ENCODE data around the gene GALNT6.

GALNT6 gene

DNA sequence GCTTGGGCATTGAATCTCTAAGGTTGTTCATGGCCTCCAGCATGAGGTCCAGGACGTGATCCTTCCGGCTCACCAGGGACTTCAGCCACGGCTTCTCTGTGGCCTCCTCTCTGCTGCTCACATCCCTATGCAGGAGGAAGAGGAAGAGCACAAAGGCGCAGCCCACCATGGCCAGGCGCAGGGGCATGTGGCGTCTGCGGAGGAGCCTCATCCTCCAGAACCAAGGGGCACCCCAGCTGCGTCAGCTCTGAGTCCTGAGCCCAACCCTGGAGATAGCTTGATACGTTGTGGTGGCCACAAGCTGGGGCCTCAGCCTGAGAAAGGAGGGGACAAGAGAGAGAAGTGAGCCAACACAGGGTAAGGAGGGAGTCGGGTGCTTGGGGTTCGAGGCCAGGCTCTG lies 11.6 kb downstream of the GALNT6 start:
- no peak for DNase-seq (ENCODE audit: low read depth)

DNA sequence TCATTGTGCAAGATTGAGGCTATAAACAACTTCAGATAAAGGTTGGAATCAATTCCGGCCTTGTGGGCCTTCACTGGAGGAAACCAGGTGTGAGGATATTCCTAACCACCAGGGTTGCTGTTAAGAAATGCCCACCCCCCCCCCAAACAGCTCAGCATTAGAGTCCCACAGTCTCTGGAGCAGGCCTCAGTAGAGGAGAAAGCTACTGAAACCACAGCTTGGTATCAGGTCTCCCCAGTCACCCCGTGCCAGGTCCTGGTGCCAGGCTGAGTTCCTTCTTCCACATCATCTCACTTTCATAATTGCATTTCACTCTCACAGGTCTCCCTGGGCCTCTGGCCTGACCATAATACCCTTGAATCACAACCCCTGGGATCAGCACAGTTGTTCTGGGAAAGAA lies 12.5 kb downstream of the GALNT6 start:
- no peak for DNase-seq (ENCODE audit: low read depth)

DNA sequence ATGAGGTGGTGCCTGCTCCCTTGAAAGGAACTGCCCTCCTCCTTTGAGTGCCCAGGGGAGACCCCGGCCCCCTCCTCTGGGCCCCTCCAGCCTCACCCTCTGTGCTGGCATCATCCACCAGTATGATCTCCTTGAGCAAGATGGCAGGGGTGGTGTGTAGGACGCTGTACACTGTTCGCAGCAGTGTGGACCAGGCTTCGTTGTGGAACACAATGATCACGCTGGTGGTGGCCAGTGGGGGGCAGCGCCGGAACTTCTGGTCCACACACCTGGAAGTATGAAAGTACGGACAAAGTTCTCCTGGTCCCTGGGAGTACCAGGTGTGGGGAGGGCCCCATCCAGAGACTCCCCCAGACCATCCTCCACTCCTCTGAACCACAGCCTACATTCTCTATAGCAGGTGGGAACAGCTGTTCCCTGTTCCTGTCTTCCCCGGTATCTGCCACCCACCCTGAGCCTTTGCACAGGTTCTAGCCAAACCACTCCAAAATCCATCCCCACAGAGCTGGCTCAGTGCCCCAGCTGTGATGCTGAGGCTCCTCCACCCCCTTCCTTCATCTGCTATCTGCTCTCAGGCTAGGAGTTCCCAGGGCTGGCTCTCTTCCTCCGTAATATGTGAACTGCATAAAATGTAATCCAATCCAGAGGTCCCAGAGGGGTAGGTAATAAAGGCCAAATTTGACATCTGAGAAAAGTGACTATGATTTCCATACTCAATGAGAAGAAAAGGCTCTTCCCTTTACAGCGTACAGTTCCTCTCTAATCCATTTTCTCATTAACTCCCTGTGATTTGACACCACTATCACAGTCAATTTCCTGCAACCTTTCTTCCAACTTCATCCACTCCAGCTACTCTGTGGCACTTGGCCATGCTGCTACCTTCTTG lies 13.9 kb downstream of the GALNT6 start:
- no peak for DNase-seq (ENCODE audit: low read depth)

DNA sequence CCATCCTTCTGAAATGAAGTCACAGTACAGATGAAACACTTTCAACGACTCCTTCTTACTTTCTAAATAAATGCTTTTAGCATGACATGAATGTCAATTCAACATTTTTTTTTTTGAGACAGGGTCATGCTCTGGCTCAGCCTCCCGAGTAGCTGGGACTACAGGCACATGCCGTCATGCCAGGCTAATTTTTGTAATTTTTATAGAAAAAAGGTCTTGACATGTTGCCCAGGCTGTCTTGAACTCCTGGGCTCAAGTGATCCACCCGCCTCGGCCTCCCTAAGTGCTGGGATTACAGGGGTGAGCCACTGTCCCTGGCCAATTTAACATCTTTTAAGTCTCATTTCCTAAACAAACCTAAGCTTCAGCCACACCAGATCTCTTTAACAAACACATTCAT lies 16.4 kb downstream of the GALNT6 start:
- DNase-seq (ENCODE audit: low read depth), result no peak

DNA sequence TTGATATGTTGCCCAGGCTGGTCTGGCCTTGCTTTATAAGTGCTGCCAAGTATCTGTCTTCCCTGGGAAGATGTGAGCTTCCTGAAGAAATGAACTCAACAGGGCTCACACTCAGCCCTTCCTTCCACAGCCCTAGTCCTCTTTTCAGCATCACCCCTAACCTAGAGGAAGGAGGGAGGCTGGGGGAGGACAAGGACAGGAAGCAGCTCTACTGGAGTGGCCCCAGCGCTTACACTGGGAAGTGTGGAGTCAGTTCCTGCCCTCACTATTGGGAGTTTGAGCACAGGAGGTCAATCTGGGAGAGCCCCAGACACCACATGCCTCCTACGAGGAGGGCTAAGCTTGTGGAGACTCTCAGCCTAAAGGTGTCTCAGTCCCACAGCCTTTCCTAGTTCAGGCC lies 16.8 kb downstream of the GALNT6 start:
- no peak for DNase-seq (ENCODE audit: low read depth)

DNA sequence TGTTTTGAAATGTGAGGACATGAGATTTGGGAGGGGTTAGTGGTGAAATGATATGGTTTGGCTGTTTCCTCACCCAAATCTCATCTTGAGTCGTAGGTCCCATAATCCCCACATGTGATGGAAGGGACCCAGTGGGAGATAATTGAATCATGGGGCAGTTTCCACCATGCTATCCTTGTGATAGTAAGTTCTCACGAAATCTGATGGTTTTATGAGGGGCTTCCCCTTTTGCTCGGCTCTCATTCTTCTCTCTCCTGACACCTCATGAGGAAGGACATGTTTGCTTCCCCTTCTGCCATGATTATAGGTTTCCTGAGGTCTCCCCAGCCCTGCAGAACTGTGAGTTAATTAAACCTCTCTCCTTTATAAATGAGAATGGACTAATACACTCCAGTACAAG lies 18.0 kb downstream of the GALNT6 start:
- DNase-seq (ENCODE audit: low read depth), result no peak

DNA sequence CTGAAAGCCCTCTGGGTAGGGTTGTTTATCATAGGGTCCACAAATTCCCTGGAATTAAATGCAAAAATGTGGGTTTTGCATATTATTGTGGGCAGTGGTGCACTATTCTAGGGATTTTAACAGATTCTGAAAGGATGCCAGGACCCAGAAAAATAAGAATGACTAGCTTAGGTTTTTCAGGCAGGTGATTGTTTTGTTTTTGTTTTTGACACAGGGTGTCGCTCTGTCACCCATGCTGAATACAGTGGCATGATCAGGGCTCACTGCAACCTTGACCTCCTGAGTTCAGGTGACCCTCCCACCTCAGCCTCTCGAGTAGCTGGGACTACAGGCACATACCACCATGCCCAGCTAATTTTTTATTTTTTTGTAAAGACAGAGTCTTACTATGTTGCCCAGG lies 19.2 kb downstream of the GALNT6 start:
- no peak for DNase-seq (ENCODE audit: low read depth)

DNA sequence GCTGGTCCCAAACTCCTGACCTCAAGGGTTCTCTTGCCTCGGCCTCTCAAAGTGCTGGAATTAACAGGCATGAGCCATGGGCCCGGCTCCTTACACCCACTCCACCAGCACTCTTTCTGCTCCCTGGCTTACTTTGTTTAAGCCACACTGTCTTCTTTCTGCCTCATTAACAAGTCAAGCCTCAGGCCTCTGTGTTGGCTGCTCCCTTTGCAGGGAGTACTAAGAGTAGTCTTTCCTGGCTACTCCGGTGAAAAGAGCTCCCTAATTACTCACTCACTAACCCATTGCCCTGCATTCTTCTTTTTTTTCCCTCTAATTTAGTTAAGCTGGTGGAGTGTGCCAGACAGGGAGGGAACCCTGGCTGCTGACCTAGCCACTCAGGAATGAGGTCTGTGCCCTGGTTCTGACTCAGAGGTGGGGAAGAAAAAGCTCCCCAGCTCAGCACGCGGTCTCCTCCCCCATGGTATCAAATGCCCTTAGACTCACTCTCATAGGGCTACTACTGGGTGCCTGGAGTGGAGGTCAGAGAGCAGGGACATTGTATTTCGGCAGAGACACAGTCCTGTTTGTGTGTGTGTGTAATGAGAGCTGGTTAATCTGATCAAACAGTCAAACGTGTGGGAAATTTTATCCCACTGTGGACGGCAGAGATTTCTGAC lies 19.8 kb downstream of the GALNT6 start:
- DNase-seq (ENCODE audit: low read depth), result peak; percentile 91

DNA sequence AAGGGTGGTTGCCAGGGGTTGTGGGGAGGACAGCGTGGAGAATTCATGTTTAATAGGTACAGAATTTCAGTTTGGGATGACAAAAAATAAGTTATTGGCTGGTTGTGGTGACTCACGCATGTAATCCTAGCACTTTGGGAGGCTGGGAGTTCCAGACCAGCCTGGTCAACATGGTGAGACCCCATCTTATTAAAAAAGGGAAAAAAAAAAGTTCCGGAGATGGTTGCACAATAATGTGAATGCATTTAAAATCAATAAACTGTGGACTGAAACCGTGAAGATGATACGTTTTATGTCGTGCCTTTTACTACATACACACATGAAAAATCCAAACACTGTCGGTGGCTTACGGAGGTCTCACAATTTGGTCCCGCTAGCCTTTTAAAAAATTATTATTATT lies 20.5 kb downstream of the GALNT6 start:
- no peak for DNase-seq (ENCODE audit: low read depth)

DNA sequence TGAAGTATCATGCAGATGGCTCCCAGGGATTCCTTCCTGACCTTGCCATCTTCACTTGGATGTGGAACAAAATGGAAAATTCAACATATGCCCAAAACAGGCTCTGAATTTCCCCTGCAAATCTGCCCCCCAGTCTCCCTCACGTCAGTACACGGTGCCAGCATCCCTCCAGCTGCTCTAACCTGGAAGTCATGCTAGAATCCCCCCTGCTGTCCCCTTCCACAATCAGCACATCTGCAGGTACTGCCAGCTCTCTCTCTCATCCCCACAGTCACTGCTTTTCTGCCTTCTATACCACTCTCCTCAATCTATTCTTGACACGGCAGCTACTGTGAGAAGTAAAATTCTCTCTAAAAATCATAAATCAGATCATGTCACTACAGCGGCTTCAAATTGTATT lies 21.6 kb downstream of the GALNT6 start:
- DNase-seq (ENCODE audit: low read depth), result no peak

DNA sequence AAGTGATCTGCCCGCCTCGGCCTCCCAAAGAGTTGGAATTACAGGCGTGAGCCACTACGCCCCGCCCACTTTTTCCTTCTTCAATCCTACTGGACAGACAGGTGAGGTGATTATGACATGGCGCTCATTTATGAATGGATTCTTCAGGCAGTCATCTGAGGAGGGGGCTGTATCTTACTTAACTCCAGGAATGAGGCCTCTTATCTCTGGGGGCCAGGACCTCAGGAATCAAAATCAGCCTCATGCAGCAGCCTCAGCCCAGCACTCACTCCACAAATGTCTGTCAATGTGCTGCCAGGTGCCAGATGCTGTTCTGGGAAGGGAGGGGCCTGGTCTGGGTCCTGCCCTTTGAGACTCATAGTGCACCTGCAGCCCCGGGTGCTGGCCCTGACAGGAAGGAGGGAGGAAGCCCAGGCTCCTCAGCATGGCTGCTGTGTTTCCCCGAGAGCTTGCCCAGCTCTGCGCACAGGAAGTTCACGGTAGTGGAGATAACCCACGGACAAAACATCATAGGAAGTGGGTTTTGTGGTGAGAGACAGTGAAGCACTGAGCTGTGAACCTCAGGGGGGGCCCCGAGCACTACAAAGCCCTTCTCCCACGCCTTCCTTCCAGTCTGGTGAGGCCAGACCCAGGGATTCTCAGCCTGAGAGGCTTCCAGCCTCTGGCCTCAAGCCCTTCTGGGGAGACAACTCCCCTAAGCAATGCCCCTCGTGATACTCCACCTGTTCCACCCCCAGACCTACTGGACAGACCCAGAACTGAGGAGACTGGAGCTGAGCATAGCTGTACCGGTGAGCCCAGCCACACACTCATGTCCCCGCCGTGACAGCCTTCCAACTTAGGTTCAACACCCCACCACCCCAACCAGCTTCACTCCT lies 22.3 kb downstream of the GALNT6 start:
- DNase-seq (ENCODE audit: low read depth), result no peak

DNA sequence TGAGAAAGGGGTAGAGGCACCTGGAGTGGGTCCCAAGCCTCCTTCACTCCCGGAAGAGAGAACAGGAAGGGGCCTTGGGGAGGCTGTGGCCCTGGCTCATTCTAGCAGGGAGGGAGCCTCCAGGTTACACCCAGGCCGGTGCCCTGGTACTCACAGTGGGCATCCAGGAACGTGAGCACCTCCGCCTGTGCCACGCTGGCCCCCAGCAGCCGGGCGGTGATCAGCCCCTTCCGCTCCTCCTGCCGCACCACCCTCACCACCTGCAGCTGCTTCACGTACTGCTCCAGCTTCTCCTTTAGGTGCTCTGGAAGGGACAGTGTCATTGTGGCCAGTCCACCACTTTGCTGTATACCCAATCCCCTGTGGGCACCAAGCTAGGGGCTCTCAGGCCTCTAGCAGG lies 25.9 kb downstream of the GALNT6 start:
- DNase-seq (ENCODE audit: low read depth), result no peak

DNA sequence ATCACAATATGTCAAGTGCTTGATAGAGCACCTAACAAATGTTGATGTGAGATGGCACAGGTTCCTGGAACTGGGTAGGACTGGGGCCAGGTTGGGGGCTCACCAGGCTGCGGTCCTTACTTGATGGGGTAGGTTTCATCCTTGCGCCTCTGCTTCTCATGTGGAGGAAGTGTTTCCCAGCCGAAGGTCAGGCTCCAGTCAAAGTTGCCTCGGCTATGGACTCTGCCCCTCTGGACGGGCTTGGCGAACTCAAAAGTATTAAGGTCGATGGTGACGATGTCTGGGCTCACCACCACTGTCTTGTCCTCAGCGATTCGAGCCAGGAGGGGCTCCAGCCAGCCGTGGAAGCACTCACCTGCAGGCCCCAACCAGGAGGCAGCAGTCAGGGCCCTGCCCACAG lies 27.2 kb downstream of the GALNT6 start:
- DNase-seq (ENCODE audit: low read depth), result no peak

DNA sequence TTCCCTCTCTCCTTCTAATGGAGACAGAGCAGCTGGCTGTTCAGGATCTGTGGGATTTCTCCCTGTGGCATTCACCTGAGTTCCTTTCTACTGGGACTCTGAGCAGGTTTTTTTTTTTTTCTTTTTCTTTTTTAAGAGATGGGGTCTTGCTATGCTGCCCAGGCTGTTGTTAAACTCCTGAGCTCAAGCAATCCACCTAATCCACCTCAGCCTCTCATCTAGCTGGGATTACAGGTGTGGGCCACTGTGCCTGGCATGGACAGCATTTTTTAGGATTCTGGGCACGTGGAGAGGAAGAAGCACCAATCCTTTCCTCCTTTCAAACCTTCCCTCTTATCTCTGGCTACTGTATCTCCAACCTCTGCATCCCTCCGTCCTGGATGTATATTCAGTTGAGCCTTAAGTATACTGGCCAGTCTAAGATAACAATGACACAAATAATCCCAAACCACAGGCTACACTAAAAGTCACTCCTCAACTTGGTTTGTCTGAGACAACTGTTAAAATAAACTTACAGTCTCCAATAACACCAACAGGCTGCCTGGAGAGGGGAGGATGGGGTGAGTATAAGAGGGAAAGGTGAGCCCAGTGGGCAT lies 28.4 kb downstream of the GALNT6 start:
- DNase-seq (ENCODE audit: low read depth), result no peak

DNA sequence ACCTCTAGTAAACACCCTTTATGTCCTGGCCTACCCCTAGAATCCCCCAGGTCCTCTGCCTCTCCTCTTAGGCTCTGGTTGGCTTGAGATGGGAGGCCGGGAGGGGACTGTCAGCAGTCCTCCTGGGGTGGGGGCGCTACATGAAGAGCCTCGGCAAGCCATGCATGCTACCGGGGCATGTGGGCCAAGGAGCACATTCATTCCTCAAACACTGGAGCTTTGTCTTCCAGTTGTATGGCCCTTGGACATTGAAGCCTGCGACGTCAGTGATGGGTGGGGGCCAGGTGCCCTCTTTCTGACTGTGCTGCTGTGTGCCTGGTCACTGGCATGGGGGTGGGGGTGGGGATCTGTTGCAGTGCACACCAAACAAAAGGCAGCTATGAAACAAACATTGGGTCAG lies 28.9 kb downstream of the GALNT6 start:
- no peak for DNase-seq (ENCODE audit: low read depth)

DNA sequence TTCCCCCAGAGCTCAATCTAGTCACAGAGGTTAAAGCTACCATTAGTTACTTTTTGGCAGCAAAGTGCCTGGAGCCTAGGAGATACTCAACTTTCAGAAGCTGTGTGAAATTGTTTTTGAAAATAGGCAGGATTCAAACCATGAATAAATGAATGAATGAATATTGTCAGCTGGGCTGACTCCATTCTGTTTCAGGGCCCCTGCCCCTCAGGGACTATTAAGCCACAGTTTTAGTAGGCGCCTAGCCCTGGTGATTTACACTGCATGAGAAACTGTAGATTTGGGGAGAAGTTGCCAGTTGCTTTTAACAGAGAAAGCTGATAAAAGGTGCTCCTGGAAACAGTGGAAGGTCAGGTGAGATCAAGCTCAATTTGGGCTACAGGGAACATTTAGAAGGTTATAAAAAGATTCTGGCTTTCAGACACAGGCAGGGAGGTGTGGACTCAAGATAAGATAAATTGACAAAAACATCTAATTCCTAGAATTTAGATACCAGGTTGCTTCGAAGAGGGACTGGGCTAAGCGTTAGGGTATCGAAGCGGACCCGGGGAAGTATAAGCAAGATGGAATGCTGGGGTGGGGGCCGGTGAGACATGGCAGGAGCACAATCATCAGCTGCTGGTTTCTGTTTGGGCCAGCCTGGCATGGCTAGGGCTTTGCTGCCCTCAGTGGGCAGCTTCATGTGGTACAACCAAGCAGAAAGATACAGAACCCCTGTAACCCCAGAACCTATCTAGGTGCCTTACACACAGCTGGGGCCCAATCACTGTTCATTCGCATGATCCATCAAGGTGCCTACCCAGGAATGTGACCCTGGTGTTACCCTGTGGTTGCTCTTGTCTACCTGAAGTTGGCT lies 29.8 kb downstream of the GALNT6 start:
- no peak for DNase-seq (ENCODE audit: low read depth)

DNA sequence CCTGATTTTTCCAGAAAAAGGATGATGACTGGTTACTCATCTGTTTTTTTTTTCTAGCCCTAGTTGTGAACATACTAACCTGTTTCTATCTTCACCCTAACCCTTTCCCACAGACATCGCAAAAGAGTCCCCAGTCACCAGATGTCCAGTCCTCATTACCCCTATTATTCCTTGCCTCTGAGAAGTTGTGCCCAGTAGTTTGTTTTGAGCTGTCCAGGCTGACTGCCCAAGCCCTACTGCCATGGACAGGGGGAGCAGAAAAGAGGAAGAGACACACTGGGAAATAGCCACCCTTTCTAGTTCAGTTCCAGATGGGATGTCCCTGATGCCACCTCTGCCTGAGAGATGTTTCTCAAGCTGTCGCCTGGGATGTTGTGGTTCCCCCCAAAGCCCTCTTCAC lies 30.9 kb downstream of the GALNT6 start:
- no peak for DNase-seq (ENCODE audit: low read depth)

DNA sequence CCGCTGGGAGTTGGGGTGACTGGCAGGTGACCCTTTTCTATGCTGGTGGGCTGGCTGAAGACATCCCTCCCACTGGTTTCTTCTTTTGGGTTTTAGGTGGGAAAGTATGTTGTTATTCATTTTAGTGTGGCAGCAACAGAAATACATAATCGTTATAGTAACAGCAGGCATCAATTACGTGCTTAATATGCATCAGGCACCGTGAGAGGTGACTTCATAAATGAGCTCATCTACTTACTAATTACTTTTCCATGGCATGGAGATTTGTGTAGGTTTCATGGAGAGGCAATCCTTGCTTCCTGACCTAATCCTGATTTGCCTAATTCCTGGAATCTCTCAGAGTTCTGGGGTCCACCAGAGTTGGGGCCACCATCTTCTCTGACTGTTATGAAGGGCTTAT lies 31.4 kb downstream of the GALNT6 start:
- DNase-seq (ENCODE audit: low read depth), result no peak

DNA sequence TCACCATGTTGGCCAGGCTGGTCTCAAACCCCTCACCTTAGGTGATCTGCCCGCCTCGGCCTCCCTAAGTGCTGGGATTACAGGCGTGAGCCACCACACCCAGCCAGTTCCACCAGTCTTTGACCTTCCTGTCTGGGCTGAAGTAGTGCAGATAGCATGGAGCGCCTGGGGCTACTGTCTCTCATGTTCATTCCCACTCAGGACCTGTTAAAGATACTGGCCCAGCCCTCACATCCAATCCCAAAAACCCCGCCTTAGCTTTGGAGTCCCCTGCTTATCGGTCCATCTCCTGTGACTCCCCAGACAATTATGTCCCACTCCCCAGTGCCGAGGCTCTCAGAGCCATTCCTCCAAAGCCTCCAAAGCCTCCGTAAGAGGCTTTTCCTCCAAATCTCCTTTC lies 32.7 kb downstream of the GALNT6 start:
- no peak for DNase-seq (ENCODE audit: low read depth)

DNA sequence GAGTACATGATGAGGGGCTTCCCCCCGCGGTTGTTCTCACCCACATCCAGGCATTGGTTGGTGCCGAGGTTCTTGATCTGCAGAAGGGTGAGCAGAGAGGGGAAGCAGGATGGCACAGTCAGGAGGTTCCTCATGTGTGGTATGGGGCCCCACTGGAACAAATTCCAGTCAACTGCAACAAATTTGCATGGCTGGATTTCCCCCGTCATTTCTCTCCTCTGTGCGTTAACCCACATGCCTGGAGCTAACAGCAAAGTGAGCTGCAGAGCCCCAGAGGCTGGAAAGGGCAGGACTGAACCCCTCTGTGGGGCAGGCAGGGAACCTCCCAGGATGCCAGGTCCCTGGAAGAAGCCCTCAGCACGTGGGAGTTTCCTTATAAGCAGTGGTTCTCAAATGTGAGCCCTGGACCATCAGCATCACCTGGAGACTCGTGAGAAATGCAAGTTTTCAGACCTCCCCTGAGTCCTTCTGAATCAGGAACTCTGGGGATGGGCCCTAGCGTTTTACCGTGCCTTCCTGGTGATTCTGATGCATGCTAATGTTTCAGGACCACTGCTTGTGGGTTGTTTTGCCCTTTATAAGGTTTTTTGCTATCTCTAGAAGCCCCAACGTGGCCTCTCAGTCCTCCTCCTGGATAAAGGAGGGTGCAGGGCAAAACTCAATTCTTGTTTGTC lies 33.7 kb downstream of the GALNT6 start:
- DNase-seq (ENCODE audit: low read depth), result no peak

Data from fibroblast of the conjunctiva (primary cell).